HG02885 (cell line): ENCODE results near the gene CALCOCO2.
"Not testable (repeated sequence)": the region's sequence is repeated elsewhere in the genome, so short reads cannot be mapped to it uniquely, and the experiment has no call there.

Experiments
- ATAC-seq: cut with Tn5 transposase; IDR thresholded peaks from one replicate; pipeline ENCODE4 v1.9.1; 2021; ENCODE audit warnings: mild to moderate bottlenecking; ENCODE audit not compliant: unreplicated experiment, poor library complexity

Gene CALCOCO2

GRCh38 chr17:48830840-48831548 lies at the start of gene CALCOCO2:
Gene CALCOCO2, plus strand, starts transcription at chr17:48831035. Its CDS starts 10,673 bp downstream, at chr17:48841708.
- peak; percentile 88 for ATAC-seq

- ATAC-seq = no peak
Measured at GRCh38 chr17:48787828-48788227, 43.0 kb upstream of the CALCOCO2 start.

- no peak for ATAC-seq
Measured at GRCh38 chr17:48790607-48791127, 40.2 kb upstream of the CALCOCO2 start.

DNA sequence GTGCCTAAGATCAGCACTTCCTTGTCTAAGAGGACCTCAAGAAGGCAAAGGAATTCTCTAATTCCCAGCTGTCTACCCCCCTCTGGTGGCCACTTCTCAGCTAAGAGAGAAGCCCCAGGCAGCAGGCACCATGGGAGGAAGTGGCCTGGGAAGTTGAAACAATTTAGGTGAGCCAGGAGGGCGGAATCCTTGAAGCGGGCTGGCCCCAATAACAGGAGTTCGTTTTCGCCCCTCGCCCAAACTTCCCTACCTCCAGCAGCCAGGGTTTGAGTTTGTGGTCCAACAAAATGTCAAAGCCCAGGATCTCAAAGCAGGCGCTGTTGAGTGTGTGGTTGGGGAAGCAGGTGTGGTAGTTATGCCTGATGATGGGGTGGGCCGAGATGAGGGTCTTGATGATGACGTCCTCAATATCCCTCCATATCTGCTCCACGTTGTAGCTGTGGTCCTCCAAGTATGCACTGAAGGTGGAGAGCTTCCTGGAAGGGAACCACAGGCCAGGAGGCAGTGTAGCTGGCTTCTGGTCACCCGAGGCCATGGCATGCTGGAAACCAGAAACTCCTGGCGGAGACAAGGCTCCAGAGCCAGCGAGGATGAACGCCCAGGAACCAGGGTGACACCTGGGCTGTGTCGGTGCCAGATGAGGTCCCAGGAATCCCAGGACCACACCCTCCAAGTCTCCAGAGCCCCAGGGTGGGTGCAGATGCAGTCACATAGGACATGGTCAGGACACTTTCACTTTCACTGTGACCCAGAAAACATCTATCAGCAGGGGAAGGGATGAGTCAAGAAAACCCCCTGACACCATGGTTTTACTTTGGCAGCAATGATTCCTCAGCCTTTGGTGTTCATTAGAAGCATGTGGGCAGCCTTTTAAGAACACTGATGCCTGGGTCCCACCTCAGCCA lies 39.5 kb upstream of the CALCOCO2 start:
- ATAC-seq = no peak

DNA sequence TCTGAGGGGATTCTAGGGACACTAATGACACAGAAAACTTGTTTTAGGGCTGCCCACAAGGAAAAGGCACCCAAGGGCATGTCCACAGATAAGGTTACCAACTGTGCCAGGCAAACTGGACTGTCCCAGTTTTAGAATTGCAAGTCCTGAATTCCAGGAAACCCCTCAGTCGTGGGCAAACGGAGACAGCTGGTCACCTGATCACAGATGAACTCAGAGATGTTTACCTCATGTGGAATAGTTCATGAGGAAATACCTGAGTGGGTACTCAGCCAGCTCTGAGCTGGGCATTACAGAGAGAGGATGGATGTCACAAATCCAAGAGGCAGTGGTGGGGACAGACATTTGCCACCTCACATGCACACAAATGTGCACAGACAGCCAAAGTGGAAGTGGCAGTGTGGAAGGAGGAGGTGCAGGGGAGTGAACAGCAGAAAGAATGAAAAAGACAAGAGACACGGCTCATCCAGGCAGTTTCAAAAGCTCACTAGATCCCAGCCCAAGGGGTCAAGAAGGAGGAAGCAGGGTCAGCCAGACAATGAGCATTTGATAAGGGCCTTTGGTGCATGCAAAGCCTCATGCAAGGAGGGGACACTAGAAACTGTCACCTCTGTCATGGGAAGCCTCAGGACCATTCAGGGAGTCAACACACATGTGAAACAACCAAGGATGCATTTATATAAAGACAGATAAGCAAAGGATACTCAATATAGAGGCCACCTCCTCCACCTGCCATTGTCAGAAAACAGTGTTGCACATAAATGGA lies 38.6 kb upstream of the CALCOCO2 start:
- no peak for ATAC-seq

- ATAC-seq = no peak
Measured at GRCh38 chr17:48795444-48796162, 35.2 kb upstream of the CALCOCO2 start.

GRCh38 chr17:48796163-48796522 lies 34.7 kb upstream of the CALCOCO2 start:
- ATAC-seq = not testable (repeated sequence)

DNA sequence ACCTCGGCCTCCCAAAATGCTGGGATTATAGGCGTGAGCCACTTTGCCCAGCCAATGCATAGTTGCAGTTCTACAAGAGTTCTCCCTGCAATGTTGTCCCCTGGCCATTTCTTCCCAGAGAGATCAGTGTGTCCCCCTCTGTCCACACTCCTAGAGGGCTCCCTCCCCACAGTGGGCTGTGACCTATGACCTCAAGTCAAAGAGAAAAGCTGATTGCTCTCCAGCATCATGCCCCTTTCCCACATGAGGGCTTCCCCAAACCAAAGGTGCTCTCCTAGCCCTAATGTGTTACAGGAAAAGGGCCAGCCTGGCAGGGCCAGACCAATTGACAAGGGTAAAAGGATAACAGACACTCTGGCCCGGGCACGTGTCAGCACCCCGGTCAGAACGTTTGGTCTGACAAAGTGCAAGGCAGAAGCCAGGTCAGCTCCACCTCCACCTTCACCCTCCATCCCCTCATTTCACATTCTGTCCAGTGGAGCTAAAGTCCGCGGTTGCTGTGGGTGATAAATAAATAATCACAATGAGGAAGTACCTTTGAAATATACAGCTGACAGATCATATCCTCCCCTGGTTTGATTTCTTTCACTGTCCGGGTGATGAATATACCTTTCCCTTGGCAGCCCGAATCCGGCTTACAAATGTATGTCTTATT lies 31.6 kb upstream of the CALCOCO2 start:
- no peak for ATAC-seq

DNA sequence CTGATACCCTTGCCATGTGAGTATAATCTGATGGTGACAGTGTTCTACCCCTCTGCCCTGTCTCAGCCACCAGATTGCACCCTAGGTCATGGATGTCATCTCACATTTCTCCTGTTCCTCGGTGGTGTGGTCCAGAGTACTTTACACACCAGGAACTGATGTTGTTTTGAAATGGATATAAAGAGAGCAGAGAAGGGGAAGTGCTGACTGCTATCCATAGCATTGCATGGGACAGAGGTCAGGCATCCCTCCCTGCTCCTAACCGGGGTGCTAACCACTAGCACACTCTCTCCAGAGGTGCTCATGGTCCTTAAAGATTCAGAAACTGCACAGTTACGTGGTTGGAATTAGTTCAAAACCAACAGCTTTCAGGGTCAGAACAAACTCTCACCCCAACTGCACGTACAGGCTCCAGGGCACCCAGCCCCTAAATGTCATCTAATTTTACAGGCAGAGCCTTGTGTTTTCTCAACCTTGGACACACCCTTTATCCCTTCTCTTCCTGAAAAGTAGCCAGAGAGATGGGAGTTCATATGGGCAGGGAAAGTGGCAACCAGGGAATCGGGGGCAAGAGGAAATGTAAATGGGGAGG lies 30.1 kb upstream of the CALCOCO2 start:
- no peak for ATAC-seq

- ATAC-seq = peak; percentile 41
Measured at GRCh38 chr17:48804936-48805411, 25.9 kb upstream of the CALCOCO2 start.

DNA sequence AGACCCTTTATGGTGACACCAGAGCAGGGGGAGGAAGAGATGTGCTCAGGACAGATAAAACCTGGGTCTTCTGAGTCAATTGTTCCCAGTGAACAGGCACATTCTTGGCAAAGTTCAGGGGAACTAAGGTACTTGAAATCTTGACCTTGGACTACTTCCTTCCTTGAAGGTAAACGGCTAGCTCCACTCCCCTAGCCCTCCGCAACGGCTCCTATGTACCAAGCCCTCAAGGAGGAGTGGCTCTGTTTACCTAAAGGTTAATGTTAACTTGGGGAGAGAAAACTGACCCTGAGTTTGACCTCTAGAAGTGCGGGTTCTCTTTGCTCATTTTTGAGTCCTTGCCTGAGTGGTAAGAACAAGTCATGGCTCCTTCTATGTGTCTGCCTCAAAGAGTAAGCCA lies 21.7 kb upstream of the CALCOCO2 start:
- ATAC-seq = no peak

DNA sequence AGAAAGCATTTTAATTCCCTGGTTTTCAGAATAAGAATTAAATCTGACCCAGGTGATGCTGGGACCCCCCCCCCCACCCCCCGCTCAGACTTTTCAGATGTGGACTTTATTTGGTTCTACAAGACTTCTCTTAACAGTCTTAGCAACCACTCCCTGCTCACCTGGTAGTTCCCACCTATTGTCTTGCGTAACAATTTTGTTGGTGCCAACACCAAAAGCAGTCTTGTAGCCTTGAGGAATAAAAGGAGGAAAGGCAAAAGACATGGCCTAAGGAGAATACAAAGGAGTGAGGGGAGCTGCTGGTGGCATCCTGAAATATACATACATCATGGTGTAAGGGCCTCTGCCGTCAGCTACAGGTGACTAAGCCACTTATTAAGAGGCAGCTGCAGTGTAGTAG lies 18.8 kb upstream of the CALCOCO2 start:
- ATAC-seq = no peak

DNA sequence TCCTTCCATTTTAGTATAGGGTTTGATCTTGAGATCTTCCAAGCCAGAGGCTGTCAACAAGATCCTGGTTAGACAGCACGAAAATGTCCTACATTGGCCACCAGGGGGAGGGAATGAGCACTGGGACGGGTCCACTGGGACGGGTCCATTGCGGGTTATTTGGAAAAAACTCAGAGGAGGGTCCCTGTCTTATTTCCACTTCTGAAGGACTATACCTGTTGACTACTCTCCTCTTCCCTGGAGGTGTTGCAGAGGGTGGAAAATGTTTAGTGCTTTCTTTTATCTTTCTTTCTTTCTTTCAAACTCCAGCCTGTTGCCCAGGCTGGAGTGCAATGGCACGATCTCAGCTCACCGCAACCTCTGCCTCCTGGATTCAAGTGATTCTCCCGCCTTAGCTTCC lies 16.3 kb upstream of the CALCOCO2 start:
- ATAC-seq = no peak

GRCh38 chr17:48815311-48815710 lies 15.5 kb upstream of the CALCOCO2 start:
- ATAC-seq = no peak

DNA sequence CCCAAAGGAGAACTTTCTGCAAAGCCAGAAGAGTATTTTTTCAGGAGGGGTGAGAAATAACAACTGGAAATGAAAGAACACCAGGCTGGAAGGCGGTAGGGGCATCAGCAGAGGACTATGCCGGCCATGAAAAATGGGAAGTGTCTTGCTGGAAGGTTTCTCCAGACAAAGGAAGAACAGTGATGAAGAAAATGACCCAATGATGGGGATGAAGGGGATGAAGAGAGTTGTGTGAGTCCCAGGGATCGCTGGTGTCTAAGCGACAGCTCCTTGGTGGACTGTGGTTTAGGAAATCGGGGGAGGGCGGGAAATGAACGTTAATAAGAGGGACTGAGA lies 14.4 kb upstream of the CALCOCO2 start:
- no peak for ATAC-seq

GRCh38 chr17:48816774-48817590 lies 13.9 kb upstream of the CALCOCO2 start, which contains the start of gene TTLL6:
Gene TTLL6, minus strand, starts transcription at chr17:48817229. Its CDS starts 157 bp downstream, at chr17:48817072.
- ATAC-seq = no peak

DNA sequence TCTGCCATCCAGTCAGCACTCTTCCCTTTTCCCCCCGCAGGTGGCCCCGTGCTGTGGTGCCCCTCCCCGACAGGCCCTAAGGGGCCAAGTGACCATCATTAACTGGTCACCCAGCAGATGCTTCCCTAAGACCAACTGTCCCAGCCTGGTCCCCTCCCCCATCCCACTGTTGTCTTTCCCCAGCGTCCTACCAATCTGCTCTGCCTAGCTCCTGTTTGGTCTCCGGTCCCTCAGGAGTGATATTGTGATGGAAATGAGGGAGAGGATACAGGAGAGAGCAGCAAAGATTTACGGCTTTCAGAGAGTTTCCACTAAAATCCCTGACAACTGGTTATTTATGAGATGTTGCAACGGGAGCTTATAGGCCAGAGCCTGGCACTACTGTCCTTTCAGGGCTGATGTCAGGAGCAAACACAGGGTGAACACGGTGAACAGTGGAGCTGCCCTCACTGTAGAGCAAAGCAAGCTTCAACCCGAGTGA lies 12.4 kb upstream of the CALCOCO2 start:
- no peak for ATAC-seq

GRCh38 chr17:48819466-48819865 lies 11.4 kb upstream of the CALCOCO2 start:
- no peak for ATAC-seq
